GM10266 (cell line): Measurements from ENCODE around the gene THSD7A.

ENCODE experiments used
- DNase-seq: peaks from one replicate; pipeline ENCODE4 v3.0.0; 2012; ENCODE audit errors: extremely low spot score
- TF ChIP-seq, protein P1 (sequence below): IDR thresholded peaks from 2 replicates; pipeline ENCODE4 v1.5.1; 2012; ENCODE audit warnings: mild to moderate bottlenecking, low read depth; ENCODE audit not compliant: control insufficient read depth, insufficient read depth; ENCODE audit errors: missing control alignments

The THSD7A gene

DNA sequence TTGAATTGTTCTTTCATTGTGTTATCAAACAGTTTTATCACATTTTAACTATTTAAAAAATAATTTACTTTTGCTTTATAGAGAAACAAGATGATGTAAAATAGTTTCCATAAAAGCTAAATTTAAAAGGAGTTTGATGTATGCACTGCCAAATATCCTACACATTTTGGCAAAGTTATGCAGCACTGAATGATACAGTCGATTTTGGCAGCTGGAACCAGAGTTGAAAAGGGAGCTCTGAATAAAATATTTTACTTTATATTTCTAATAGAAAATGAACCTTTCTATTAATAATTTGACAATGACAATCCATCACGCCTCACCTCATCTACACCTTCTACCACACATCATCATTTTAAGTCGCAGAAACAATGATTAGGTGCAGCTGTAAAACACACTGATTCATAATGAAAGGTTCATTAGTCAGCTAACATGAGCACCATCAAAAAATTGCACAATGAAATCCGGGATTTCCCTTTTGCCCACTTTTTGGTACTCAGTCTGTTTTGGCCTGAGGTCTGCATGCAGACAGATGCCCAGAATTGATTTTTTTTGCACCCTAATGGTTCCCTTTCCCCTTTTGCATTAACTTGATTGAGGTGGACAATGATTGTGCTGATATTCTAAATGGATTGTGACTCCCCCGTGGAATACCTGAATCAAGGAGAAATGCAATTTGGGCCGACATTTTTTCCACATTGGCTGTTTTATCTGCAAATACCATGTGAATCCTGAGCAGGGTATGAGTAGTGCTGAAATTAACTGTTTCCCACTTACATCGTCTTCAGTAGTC, 105.8 kb downstream of the THSD7A start:
- TF ChIP-seq, protein P1, sequence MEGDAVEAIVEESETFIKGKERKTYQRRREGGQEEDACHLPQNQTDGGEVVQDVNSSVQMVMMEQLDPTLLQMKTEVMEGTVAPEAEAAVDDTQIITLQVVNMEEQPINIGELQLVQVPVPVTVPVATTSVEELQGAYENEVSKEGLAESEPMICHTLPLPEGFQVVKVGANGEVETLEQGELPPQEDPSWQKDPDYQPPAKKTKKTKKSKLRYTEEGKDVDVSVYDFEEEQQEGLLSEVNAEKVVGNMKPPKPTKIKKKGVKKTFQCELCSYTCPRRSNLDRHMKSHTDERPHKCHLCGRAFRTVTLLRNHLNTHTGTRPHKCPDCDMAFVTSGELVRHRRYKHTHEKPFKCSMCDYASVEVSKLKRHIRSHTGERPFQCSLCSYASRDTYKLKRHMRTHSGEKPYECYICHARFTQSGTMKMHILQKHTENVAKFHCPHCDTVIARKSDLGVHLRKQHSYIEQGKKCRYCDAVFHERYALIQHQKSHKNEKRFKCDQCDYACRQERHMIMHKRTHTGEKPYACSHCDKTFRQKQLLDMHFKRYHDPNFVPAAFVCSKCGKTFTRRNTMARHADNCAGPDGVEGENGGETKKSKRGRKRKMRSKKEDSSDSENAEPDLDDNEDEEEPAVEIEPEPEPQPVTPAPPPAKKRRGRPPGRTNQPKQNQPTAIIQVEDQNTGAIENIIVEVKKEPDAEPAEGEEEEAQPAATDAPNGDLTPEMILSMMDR, result no peak
- no peak for DNase-seq

DNA sequence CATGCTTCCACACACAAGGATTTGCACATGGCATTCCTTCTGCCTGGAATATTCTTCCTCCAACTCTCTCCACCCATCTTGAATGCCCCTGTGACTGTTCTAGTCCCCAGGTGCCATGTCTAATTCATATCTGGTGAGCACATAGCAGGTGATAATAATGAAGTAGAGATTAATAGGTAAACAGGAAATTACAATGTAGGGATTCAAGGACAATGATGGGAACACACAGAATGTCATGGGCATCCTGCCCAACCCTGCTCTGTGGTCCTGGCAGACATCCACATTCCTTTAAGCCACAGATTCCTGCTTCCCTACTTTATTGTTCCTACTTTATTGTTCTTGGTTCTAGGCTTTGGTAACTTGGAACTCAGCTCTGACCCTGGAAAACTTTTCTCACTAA, 115.8 kb downstream of the THSD7A start:
- no peak for DNase-seq
- TF ChIP-seq, protein P1, result no peak

DNA sequence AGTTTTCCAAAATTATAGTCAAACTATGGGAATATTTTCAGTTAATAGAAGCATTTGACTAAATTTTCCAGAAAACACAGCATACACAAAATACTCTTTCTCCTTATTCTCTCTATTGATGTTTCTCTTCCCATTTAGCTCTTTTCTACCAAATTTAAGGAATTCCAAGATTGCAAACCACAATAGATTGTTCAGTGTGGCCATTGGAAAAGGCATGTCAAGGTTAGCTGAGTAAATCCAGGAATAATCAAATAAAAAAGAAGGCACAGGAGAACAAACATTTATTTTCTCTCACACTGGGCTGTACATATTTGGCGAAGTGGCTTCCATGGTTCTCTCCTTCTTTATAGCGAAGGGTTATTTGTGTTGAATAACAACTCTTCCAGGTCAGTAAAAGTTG, 117.3 kb downstream of the THSD7A start:
- TF ChIP-seq, protein P1, result no peak
- no peak for DNase-seq

DNA sequence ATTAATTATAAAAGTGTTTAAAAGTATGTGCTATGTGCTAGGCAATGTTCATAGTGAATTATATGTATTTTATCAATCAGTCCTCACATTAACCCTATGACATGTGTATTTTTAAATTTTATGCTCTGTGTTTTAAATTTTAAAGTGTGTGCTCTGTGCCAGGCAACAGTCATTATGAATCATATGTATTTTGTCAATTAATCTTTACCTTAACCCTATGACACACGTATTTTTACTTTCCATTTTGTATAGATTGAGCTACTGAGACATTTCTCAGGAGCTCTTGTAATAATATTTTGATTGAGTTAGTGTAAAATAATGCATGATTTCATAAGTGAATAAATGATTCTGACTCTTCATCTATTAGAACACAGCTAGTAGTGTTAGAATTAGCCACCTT, 117.8 kb downstream of the THSD7A start:
- DNase-seq, result no peak
- TF ChIP-seq, protein P1, result no peak

DNA sequence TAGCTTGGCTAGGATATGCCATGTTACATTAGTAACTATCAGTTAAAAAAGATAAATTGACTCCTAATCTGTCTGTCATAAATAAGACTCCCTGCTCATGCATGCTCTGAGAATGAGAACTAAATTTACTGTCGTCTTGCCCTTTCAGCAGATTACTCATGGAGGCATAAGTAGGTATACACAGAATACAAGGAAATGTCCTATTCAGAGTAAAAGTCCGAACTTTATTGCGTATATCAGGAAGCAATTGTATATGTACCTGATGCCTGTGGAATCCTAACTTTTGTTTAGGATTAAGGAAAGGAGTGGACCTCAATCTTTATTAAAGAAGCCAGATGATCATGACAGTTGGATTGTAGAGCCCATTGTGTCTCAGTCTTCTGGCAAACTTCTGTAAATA, 118.6 kb downstream of the THSD7A start:
- no peak for DNase-seq
- TF ChIP-seq, protein P1, result no peak

DNA sequence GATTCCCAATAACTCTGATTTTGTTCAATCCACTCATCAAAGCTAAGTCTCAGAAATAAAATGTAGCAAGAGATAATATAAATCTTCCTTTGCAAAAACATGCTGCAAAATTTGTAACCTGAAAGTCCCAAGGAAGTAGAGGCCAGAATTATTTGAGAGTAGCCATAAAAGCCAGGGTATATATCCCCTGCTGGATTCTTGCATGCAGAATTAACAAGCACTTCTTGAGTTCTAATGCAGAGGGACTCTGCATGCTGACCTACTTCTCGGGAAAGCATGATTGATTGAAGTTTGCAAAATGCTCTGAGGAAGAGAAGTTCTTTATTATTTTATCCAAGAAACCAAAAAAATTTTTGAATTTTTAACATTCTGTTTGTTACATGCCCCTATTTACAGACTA, 121.6 kb downstream of the THSD7A start:
- DNase-seq, result no peak
- TF ChIP-seq, protein P1, result no peak

DNA sequence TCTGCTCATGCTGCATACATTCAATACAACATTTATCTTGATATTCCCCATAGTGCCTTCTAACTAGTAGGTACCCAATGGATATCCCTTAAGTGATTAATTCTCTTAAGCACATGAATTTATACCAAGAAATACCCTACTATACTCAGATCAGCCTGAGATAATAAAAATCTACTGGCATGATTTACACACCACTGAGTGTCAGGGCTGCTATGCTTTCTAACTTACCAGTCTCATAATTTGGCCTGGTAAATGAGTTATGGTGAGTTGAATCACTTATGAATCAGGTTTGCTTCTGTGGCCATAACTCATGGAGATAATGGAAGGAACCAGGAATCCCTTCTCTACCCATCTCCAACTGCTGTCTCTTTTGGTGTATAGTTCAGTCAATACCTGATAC, 122.8 kb downstream of the THSD7A start:
- no peak for DNase-seq
- TF ChIP-seq, protein P1, result no peak
